NCI-H2081 (cell line): ENCODE data around the gene CSF3R.
"Not testable (repeated sequence)": the region's sequence is repeated elsewhere in the genome, so short reads cannot be mapped to it uniquely, and the experiment has no call there.

Source experiments
- DNase-seq, 2 experiments: peaks; one replicate each; lab custom pipeline; 2025; lab: John Stamatoyannopoulos, UW

Gene CSF3R

GRCh38 chr1:36513676-36514473, 31.2 kb upstream of the CSF3R start:
- DNase-seq, result no peak

GRCh38 chr1:36512842-36513241, 30.1 kb upstream of the CSF3R start:
- no peak for DNase-seq

- no peak for DNase-seq
Measured at GRCh38 chr1:36511804-36512798, 29.4 kb upstream of the CSF3R start.

GRCh38 chr1:36511220-36511619, 28.5 kb upstream of the CSF3R start:
- DNase-seq, result not testable (repeated sequence)

GRCh38 chr1:36510418-36510817, 27.7 kb upstream of the CSF3R start:
- DNase-seq, result no peak

GRCh38 chr1:36508257-36508656, 25.5 kb upstream of the CSF3R start:
- DNase-seq, result no peak

GRCh38 chr1:36506276-36506920, 23.7 kb upstream of the CSF3R start:
- DNase-seq, result no peak

GRCh38 chr1:36503733-36504132, 21.0 kb upstream of the CSF3R start:
- no peak for DNase-seq

- no peak for DNase-seq
Measured at GRCh38 chr1:36503159-36503558, 20.4 kb upstream of the CSF3R start.

GRCh38 chr1:36502616-36503015, 19.9 kb upstream of the CSF3R start:
- DNase-seq, result no peak

GRCh38 chr1:36501911-36502310, 19.2 kb upstream of the CSF3R start:
- not testable (repeated sequence) for DNase-seq

GRCh38 chr1:36497207-36497606, 14.5 kb upstream of the CSF3R start:
- DNase-seq, result no peak

- DNase-seq, result no peak
Measured at GRCh38 chr1:36494971-36495370, 12.3 kb upstream of the CSF3R start.

GRCh38 chr1:36493524-36493923, 10.8 kb upstream of the CSF3R start:
- DNase-seq, result no peak

- no peak for DNase-seq
Measured at GRCh38 chr1:36492491-36492890, 9.8 kb upstream of the CSF3R start.

GRCh38 chr1:36489258-36490051, 6.7 kb upstream of the CSF3R start:
- not testable (repeated sequence) for DNase-seq

GRCh38 chr1:36487906-36488305, 5.2 kb upstream of the CSF3R start:
- DNase-seq, result no peak

GRCh38 chr1:36487336-36487725, 4.6 kb upstream of the CSF3R start:
- not testable (repeated sequence) for DNase-seq

GRCh38 chr1:36486439-36487335, 4.0 kb upstream of the CSF3R start:
- no peak for DNase-seq

GRCh38 chr1:36486093-36486438, 3.4 kb upstream of the CSF3R start:
- DNase-seq, result no peak

- no peak for DNase-seq
Measured at GRCh38 chr1:36484099-36484498, 1.4 kb upstream of the CSF3R start.
